Measurements from ENCODE around the gene CD52.

CD52 gene

GRCh38 chr1:26353210-26353859 lies 35.6 kb downstream of the CD52 start:
- H3K27ac Mint-ChIP-seq: peak overlapping the region in 1 of 3 experiments; percentile 35
- peaks cover 25% of the 10 kb centered on the region for H3K27me3 Mint-ChIP-seq (ENCODE audit: low read depth)
- no peak for TF ChIP-seq CTCF (IDR thresholded peaks at IDR 0.05; ENCODE audit: unreplicated experiment in 3 of 3)
- peaks cover 4% of the 10 kb centered on the region for H3K4me1 Mint-ChIP-seq
- H3K36me3 Mint-ChIP-seq (ENCODE audit: low read depth): no peaks in the 10 kb centered on the region
- H3K9me3 Mint-ChIP-seq: no peaks in the 10 kb centered on the region
- H3K4me3 Mint-ChIP-seq: no peak overlapping the region

GRCh38 chr1:26353976-26354820 lies 36.4 kb downstream of the CD52 start, which contains the start of gene CRYBG2:
TSS of gene CRYBG2 (minus strand) at chr1:26354130. CDS start at chr1:26346657, 7,473 bp downstream.
- H3K9me3 Mint-ChIP-seq: no peaks in the 10 kb centered on the region
- no peak for TF ChIP-seq CTCF (IDR thresholded peaks at IDR 0.05; ENCODE audit: unreplicated experiment in 3 of 3)
- no peak within 1 kb of the TSS for H3K4me3 Mint-ChIP-seq
- H3K27ac Mint-ChIP-seq: peak within 1 kb of the TSS in 1 of 3 experiments; percentile 59
- peaks cover 4% of the 10 kb centered on the region for H3K4me1 Mint-ChIP-seq
- H3K36me3 Mint-ChIP-seq (ENCODE audit: low read depth): no peaks in the 10 kb centered on the region
- peaks cover 33% of the 10 kb centered on the region for H3K27me3 Mint-ChIP-seq (ENCODE audit: low read depth)

GRCh38 chr1:26354972-26355371 lies 37.2 kb downstream of the CD52 start:
- H3K4me3 Mint-ChIP-seq: no peak overlapping the region
- peaks cover 41% of the 10 kb centered on the region for H3K27me3 Mint-ChIP-seq (ENCODE audit: low read depth)
- no peaks in the 10 kb centered on the region for H3K36me3 Mint-ChIP-seq (ENCODE audit: low read depth)
- H3K4me1 Mint-ChIP-seq: peaks cover 4% of the 10 kb centered on the region
- TF ChIP-seq CTCF (IDR thresholded peaks at IDR 0.05; ENCODE audit: unreplicated experiment in 3 of 3): no peak
- no peak overlapping the region for H3K27ac Mint-ChIP-seq
- no peaks in the 10 kb centered on the region for H3K9me3 Mint-ChIP-seq

- TF ChIP-seq CTCF (IDR thresholded peaks at IDR 0.05; ENCODE audit: unreplicated experiment in 3 of 3): no peak
- H3K27me3 Mint-ChIP-seq (ENCODE audit: low read depth): peaks cover 52% of the 10 kb centered on the region
- peaks cover 4% of the 10 kb centered on the region for H3K4me1 Mint-ChIP-seq
- no peaks in the 10 kb centered on the region for H3K36me3 Mint-ChIP-seq (ENCODE audit: low read depth)
- H3K27ac Mint-ChIP-seq: no peak overlapping the region
- H3K9me3 Mint-ChIP-seq: no peaks in the 10 kb centered on the region
- H3K4me3 Mint-ChIP-seq: no peak overlapping the region
Measured at GRCh38 chr1:26356106-26356505, 38.3 kb downstream of the CD52 start.

- Mint-ChIP-seq H3K4me1 (peaks cover 3% of the 10 kb centered on the region), H3K36me3 (ENCODE audit: low read depth) (no peaks in the 10 kb centered on the region), H3K27me3 (ENCODE audit: low read depth) (peaks cover 63% of the 10 kb centered on the region), H3K4me3 (no peak overlapping the region), H3K9me3 (no peaks in the 10 kb centered on the region), H3K27ac (no peak overlapping the region)
- no peak for TF ChIP-seq CTCF (IDR thresholded peaks at IDR 0.05; ENCODE audit: unreplicated experiment in 3 of 3)
Measured at GRCh38 chr1:26357121-26357602, 39.4 kb downstream of the CD52 start.
